Chondrocyte (in vitro differentiated cells): ENCODE results near the gene DDX49. TPM values are rescaled to one million over a fixed set of nuclear protein-coding genes. Genes with fewer than 3 reads are reported as not detected.

Experiments
- DNase-seq: peaks from one replicate; pipeline ENCODE4 v3.0.0; 2021; ENCODE audit warnings: mixed read lengths, low spot score
- H3K27ac Mint-ChIP-seq: one replicate; pipeline ENCODE4 v1.8.0; 2021; ENCODE audit warnings: mild to moderate bottlenecking, moderate library complexity, mixed read lengths; ENCODE audit not compliant: unreplicated experiment
- H3K27me3 Mint-ChIP-seq: 2 replicates; pipeline ENCODE4 v1.8.0; 2021; ENCODE audit warnings: low read depth, mixed read lengths
- H3K36me3 Mint-ChIP-seq: 2 replicates; pipeline ENCODE4 v1.8.0; 2021; ENCODE audit warnings: low read depth, mixed read lengths
- H3K4me1 Mint-ChIP-seq: 2 replicates; pipeline ENCODE4 v1.8.0; 2021; ENCODE audit warnings: low read depth, mild to moderate bottlenecking, mixed read lengths
- H3K4me3 Mint-ChIP-seq: one replicate; pipeline ENCODE4 v1.8.0; 2021; ENCODE audit warnings: mild to moderate bottlenecking, moderate library complexity, mixed read lengths; ENCODE audit not compliant: unreplicated experiment
- H3K9me3 Mint-ChIP-seq: 2 replicates; pipeline ENCODE4 v1.8.0; 2021; ENCODE audit warnings: low read depth, mixed read lengths
- total RNA-seq: library from RNA; stranded (reverse); gene quantifications from 3 replicates; pipeline ENCODE4 v1.2.1, GENCODE V29; 2021
- TF ChIP-seq, protein P1 (sequence below): fragments of 200-600 bp; sonication (generic); IDR thresholded peaks from 2 replicates; pipeline ENCODE4 v1.5.0; 2021; ENCODE audit warnings: antibody characterized with exemption, mild to moderate bottlenecking, moderate library complexity

DDX49 gene
- total RNA-seq, 1 donor from 2014 or later = 50.6 TPM

DNA sequence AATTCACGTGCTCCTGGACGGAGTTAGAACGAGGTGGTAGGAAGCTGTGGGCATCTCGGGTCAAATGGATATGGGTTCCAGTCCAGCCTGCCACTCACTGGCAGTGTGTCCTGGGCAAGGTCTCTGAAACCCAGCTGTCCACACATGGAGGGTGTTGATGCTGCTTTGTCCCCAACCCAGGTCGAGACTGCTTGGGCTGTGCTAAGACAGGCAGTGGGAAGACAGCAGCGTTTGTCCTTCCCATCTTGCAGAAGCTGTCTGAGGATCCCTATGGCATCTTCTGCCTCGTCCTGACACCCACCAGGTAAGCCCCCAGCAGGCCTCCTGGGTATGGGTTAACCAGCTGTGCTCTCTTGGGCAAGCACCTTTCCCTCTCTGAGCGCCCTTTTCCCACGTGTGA is 885 bp downstream of the DDX49 start:
- Mint-ChIP-seq H3K9me3 (no peaks in the 10 kb centered on the region), H3K27me3 (no peaks in the 10 kb centered on the region), H3K4me1 (peaks cover 40% of the 10 kb centered on the region), H3K27ac (peak overlapping the region; percentile 97), H3K4me3 (peak overlapping the region; percentile 92), H3K36me3 (peaks cover 13% of the 10 kb centered on the region)
- DNase-seq = no peak
- TF ChIP-seq, protein P1, sequence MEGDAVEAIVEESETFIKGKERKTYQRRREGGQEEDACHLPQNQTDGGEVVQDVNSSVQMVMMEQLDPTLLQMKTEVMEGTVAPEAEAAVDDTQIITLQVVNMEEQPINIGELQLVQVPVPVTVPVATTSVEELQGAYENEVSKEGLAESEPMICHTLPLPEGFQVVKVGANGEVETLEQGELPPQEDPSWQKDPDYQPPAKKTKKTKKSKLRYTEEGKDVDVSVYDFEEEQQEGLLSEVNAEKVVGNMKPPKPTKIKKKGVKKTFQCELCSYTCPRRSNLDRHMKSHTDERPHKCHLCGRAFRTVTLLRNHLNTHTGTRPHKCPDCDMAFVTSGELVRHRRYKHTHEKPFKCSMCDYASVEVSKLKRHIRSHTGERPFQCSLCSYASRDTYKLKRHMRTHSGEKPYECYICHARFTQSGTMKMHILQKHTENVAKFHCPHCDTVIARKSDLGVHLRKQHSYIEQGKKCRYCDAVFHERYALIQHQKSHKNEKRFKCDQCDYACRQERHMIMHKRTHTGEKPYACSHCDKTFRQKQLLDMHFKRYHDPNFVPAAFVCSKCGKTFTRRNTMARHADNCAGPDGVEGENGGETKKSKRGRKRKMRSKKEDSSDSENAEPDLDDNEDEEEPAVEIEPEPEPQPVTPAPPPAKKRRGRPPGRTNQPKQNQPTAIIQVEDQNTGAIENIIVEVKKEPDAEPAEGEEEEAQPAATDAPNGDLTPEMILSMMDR = no peak

DNA sequence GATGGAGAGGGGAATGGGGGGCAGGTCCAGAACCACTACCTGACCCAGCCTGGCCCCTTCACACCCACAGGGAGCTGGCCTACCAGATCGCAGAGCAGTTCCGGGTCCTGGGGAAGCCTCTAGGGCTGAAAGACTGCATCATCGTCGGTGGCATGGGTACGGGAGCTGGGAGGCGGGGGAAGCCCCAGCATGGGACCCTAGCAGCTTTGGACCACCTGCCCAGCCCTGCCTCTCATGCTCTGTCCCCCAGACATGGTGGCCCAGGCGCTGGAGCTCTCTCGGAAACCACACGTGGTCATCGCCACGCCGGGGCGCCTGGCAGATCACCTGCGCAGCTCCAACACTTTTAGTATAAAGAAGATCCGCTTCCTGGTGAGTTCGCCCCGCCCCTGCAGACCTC is 2.1 kb downstream of the DDX49 start:
- no peaks in the 10 kb centered on the region for H3K9me3 Mint-ChIP-seq
- H3K4me3 Mint-ChIP-seq = no peak overlapping the region
- H3K4me1 Mint-ChIP-seq = peaks cover 37% of the 10 kb centered on the region
- H3K36me3 Mint-ChIP-seq = peaks cover 15% of the 10 kb centered on the region
- H3K27me3 Mint-ChIP-seq = no peaks in the 10 kb centered on the region
- TF ChIP-seq, protein P1 = no peak
- H3K27ac Mint-ChIP-seq = no peak overlapping the region
- no peak for DNase-seq

DNA sequence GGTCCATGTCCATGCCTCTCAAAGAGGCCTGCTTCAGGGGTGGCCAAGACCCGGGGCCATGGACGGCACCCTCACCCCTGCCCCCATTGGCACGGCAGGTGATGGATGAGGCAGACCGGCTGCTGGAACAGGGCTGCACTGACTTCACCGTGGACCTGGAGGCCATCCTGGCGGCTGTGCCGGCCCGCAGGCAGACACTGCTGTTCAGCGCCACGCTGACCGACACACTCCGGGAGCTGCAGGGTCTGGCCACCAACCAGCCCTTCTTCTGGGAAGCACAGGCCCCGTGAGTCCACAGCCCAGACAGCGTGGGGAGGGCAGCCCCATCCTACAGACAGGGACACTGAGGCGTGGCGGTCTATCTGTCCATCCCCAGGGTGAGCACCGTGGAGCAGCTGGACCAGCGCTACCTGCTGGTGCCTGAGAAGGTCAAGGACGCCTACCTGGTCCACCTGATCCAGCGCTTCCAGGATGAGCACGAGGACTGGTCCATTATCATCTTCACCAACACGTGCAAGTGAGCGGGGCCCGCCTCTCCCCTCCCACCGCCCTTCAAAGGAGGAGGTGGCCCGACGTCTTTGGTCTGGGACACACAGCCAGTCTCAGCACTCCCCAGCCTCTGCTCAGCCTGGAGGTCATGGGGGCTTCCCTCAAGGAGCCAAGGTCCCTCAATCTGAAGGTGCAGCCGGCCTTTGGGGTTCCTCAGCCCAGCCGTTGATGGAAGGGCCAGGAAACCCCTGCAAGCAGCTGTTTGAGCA is 2.9 kb downstream of the DDX49 start:
- Mint-ChIP-seq H3K27ac (no peak overlapping the region), H3K27me3 (no peaks in the 10 kb centered on the region), H3K9me3 (no peaks in the 10 kb centered on the region), H3K4me3 (no peak overlapping the region), H3K36me3 (peaks cover 15% of the 10 kb centered on the region), H3K4me1 (peaks cover 32% of the 10 kb centered on the region)
- TF ChIP-seq, protein P1 = no peak
- no peak for DNase-seq

DNA sequence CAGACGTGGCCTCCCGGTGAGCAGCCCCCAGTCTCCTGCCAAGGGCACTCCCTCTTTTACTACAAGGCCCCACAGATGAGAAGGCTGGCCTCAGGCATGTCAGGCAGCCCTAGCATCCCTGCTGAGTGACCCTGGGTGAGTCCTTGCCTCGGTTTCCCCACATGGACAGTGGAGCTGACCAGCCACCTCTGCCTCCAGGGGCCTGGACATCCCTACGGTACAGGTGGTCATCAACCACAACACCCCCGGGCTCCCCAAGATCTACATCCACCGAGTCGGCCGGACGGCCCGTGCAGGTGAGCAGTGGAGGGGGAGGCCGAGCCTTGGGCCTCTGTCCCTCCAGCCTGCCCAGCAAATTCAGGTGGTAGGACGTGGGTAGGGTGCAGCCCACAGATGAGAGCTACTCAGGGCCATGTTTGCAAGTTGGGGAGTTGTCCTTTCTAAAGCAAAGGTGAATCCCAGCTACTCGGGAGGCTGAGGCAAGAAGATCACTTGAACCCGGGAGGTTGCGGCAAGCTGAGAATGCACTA is 5.2 kb downstream of the DDX49 start:
- H3K4me1 Mint-ChIP-seq = peaks cover 15% of the 10 kb centered on the region
- H3K36me3 Mint-ChIP-seq = peaks cover 21% of the 10 kb centered on the region
- TF ChIP-seq, protein P1 = no peak
- H3K9me3 Mint-ChIP-seq = no peaks in the 10 kb centered on the region
- no peak overlapping the region for H3K27ac Mint-ChIP-seq
- no peaks in the 10 kb centered on the region for H3K27me3 Mint-ChIP-seq
- DNase-seq = no peak
- H3K4me3 Mint-ChIP-seq = no peak overlapping the region

DNA sequence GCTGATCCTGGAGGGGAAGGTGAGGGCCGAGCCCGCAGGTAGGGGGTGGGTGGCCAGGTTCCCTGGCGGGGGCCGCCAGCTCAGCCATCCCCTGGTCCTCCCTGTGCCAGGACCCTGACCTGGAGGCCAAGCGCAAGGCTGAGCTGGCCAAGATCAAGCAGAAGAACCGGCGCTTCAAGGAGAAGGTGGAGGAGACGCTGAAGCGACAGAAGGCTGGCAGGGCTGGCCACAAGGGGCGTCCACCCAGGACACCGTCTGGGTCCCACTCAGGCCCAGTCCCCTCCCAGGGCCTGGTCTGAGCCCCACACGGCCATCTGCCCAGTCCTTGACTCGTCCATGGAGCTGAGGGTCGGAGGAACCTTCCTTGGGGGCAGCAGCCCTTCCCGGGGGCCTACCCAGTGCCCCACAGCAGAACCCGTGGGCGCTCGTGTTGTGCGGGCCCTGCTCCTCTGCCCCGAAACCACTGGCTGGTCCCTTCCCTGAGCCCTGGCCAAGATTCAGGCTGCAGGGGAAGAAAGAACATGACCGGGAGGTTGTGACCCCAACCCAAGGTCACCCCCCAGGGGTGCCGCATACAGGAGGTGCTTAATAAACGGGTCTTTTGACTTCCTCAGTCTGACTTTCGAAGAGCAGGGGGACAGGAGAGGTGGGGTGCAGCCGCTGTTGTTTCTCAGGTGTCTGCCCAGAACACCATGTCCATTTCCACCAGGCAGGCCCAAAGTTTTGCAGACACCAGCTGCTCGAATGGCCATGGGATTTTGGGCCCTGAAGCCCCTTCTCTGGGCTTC is 8.7 kb downstream of the DDX49 start:
- TF ChIP-seq, protein P1 = no peak
- no peak overlapping the region for H3K27ac Mint-ChIP-seq
- DNase-seq = no peak
- H3K36me3 Mint-ChIP-seq = peaks cover 20% of the 10 kb centered on the region
- no peaks in the 10 kb centered on the region for H3K9me3 Mint-ChIP-seq
- H3K4me3 Mint-ChIP-seq = no peak overlapping the region
- H3K27me3 Mint-ChIP-seq = no peaks in the 10 kb centered on the region
- no peaks in the 10 kb centered on the region for H3K4me1 Mint-ChIP-seq
